ENCODE data around the gene POLA1.

POLA1 gene

GRCh38 chrX:25020391-25020904, 326.7 kb downstream of the POLA1 start:
- Histone ChIP-seq H3K9me3 (ENCODE audit: control insufficient read depth in 2 of 2, low read length in 2 of 2) (no peaks in the 10 kb centered on the region), H3K27ac (ENCODE audit: low read depth in 2 of 2, low read length in 2 of 2) (no peak overlapping the region), H3K9ac (ENCODE audit: low read depth in 1 of 2, low read length in 2 of 2) (no peak overlapping the region), H3K27me3 (ENCODE audit: control insufficient read depth in 2 of 2, insufficient read depth in 2 of 2, low read length in 2 of 2) (peaks cover 64% of the 10 kb centered on the region in 2 donors), H3K4me3 (ENCODE audit: low read length in 2 of 2) (no peak overlapping the region), H3K4me1 (ENCODE audit: control insufficient read depth in 2 of 2, insufficient read depth in 2 of 2, low read length in 2 of 2) (peaks cover 2 to 3% of the 10 kb centered on the region in 2 donors), H3K36me3 (ENCODE audit: control insufficient read depth in 2 of 2, insufficient read depth in 2 of 2, low read length in 2 of 2) (no peaks in the 10 kb centered on the region)

GRCh38 chrX:25020905-25021449, 327.3 kb downstream of the POLA1 start:
- no peak overlapping the region for H3K27ac ChIP-seq (ENCODE audit: low read depth in 2 of 2, low read length in 2 of 2)
- H3K9ac ChIP-seq (ENCODE audit: low read depth in 1 of 2, low read length in 2 of 2) = no peak overlapping the region
- no peak overlapping the region for H3K4me3 ChIP-seq (ENCODE audit: low read length in 2 of 2)
- peaks cover 2 to 3% of the 10 kb centered on the region in 2 donors for H3K4me1 ChIP-seq (ENCODE audit: control insufficient read depth in 2 of 2, insufficient read depth in 2 of 2, low read length in 2 of 2)
- H3K27me3 ChIP-seq (ENCODE audit: control insufficient read depth in 2 of 2, insufficient read depth in 2 of 2, low read length in 2 of 2) = peaks cover 61 to 66% of the 10 kb centered on the region in 2 donors
- H3K9me3 ChIP-seq (ENCODE audit: control insufficient read depth in 2 of 2, low read length in 2 of 2) = no peaks in the 10 kb centered on the region
- H3K36me3 ChIP-seq (ENCODE audit: control insufficient read depth in 2 of 2, insufficient read depth in 2 of 2, low read length in 2 of 2) = no peaks in the 10 kb centered on the region

GRCh38 chrX:25022499-25023325, 329.0 kb downstream of the POLA1 start:
- Histone ChIP-seq H3K27ac (ENCODE audit: low read depth in 2 of 2, low read length in 2 of 2) (no peak overlapping the region), H3K4me3 (ENCODE audit: low read length in 2 of 2) (no peak overlapping the region), H3K9me3 (ENCODE audit: control insufficient read depth in 2 of 2, low read length in 2 of 2) (no peaks in the 10 kb centered on the region), H3K27me3 (ENCODE audit: control insufficient read depth in 2 of 2, insufficient read depth in 2 of 2, low read length in 2 of 2) (peaks cover 49 to 53% of the 10 kb centered on the region in 2 donors), H3K9ac (ENCODE audit: low read depth in 1 of 2, low read length in 2 of 2) (no peak overlapping the region), H3K4me1 (ENCODE audit: control insufficient read depth in 2 of 2, insufficient read depth in 2 of 2, low read length in 2 of 2) (peaks cover 2 to 3% of the 10 kb centered on the region in 2 donors), H3K36me3 (ENCODE audit: control insufficient read depth in 2 of 2, insufficient read depth in 2 of 2, low read length in 2 of 2) (no peaks in the 10 kb centered on the region)

- H3K27ac ChIP-seq (ENCODE audit: low read depth in 2 of 2, low read length in 2 of 2) = no peak overlapping the region
- peaks cover 43 to 44% of the 10 kb centered on the region in 2 donors for H3K27me3 ChIP-seq (ENCODE audit: control insufficient read depth in 2 of 2, insufficient read depth in 2 of 2, low read length in 2 of 2)
- peaks cover 2 to 3% of the 10 kb centered on the region in 2 donors for H3K4me1 ChIP-seq (ENCODE audit: control insufficient read depth in 2 of 2, insufficient read depth in 2 of 2, low read length in 2 of 2)
These were observed 330.2 kb downstream of the POLA1 start for GRCh38 chrX:25023908-25024307.

GRCh38 chrX:25025615-25026014, 331.9 kb downstream of the POLA1 start:
- Histone ChIP-seq H3K9ac (ENCODE audit: low read depth in 1 of 2, low read length in 2 of 2) (no peak overlapping the region), H3K27ac (ENCODE audit: low read depth in 2 of 2, low read length in 2 of 2) (no peak overlapping the region), H3K27me3 (ENCODE audit: control insufficient read depth in 2 of 2, insufficient read depth in 2 of 2, low read length in 2 of 2) (peaks cover 29 to 32% of the 10 kb centered on the region in 2 donors), H3K9me3 (ENCODE audit: control insufficient read depth in 2 of 2, low read length in 2 of 2) (no peaks in the 10 kb centered on the region), H3K4me3 (ENCODE audit: low read length in 2 of 2) (no peak overlapping the region), H3K4me1 (ENCODE audit: control insufficient read depth in 2 of 2, insufficient read depth in 2 of 2, low read length in 2 of 2) (peaks cover 1 to 2% of the 10 kb centered on the region in 2 donors), H3K36me3 (ENCODE audit: control insufficient read depth in 2 of 2, insufficient read depth in 2 of 2, low read length in 2 of 2) (no peaks in the 10 kb centered on the region)

More at GRCh38 chrX:25023908-25024307, 330.2 kb downstream of the POLA1 start:
- H3K36me3 ChIP-seq (ENCODE audit: control insufficient read depth in 2 of 2, insufficient read depth in 2 of 2, low read length in 2 of 2) = no peaks in the 10 kb centered on the region
- H3K9me3 ChIP-seq (ENCODE audit: control insufficient read depth in 2 of 2, low read length in 2 of 2) = no peaks in the 10 kb centered on the region
- no peak overlapping the region for H3K9ac ChIP-seq (ENCODE audit: low read depth in 1 of 2, low read length in 2 of 2)
- H3K4me3 ChIP-seq (ENCODE audit: low read length in 2 of 2) = no peak overlapping the region

GRCh38 chrX:25026576-25026975, 332.9 kb downstream of the POLA1 start:
- Histone ChIP-seq H3K36me3 (ENCODE audit: control insufficient read depth in 2 of 2, insufficient read depth in 2 of 2, low read length in 2 of 2) (no peaks in the 10 kb centered on the region), H3K9ac (ENCODE audit: low read depth in 1 of 2, low read length in 2 of 2) (no peak overlapping the region), H3K4me3 (ENCODE audit: low read length in 2 of 2) (no peak overlapping the region), H3K27me3 (ENCODE audit: control insufficient read depth in 2 of 2, insufficient read depth in 2 of 2, low read length in 2 of 2) (peaks cover 20 to 23% of the 10 kb centered on the region in 2 donors), H3K9me3 (ENCODE audit: control insufficient read depth in 2 of 2, low read length in 2 of 2) (no peaks in the 10 kb centered on the region), H3K4me1 (ENCODE audit: control insufficient read depth in 2 of 2, insufficient read depth in 2 of 2, low read length in 2 of 2) (no peaks in the 10 kb centered on the region), H3K27ac (ENCODE audit: low read depth in 2 of 2, low read length in 2 of 2) (no peak overlapping the region)

GRCh38 chrX:25028726-25029125, 335.0 kb downstream of the POLA1 start:
- no peaks in the 10 kb centered on the region for H3K4me1 ChIP-seq (ENCODE audit: control insufficient read depth in 2 of 2, insufficient read depth in 2 of 2, low read length in 2 of 2)
- no peak overlapping the region for H3K9ac ChIP-seq (ENCODE audit: low read depth in 1 of 2, low read length in 2 of 2)
- H3K9me3 ChIP-seq (ENCODE audit: control insufficient read depth in 2 of 2, low read length in 2 of 2) = no peaks in the 10 kb centered on the region
- no peak overlapping the region for H3K4me3 ChIP-seq (ENCODE audit: low read length in 2 of 2)
- no peak overlapping the region for H3K27ac ChIP-seq (ENCODE audit: low read depth in 2 of 2, low read length in 2 of 2)
- peaks cover 5 to 8% of the 10 kb centered on the region in 2 donors for H3K27me3 ChIP-seq (ENCODE audit: control insufficient read depth in 2 of 2, insufficient read depth in 2 of 2, low read length in 2 of 2)
- H3K36me3 ChIP-seq (ENCODE audit: control insufficient read depth in 2 of 2, insufficient read depth in 2 of 2, low read length in 2 of 2) = no peaks in the 10 kb centered on the region

- no peak overlapping the region for H3K4me3 ChIP-seq (ENCODE audit: low read length in 2 of 2)
- no peak overlapping the region for H3K9ac ChIP-seq (ENCODE audit: low read depth in 1 of 2, low read length in 2 of 2)
- no peaks in the 10 kb centered on the region for H3K9me3 ChIP-seq (ENCODE audit: control insufficient read depth in 2 of 2, low read length in 2 of 2)
- no peak overlapping the region for H3K27ac ChIP-seq (ENCODE audit: low read depth in 2 of 2, low read length in 2 of 2)
- H3K27me3 ChIP-seq (ENCODE audit: control insufficient read depth in 2 of 2, insufficient read depth in 2 of 2, low read length in 2 of 2) = peaks cover 5 to 7% of the 10 kb centered on the region in 2 donors
- no peaks in the 10 kb centered on the region for H3K4me1 ChIP-seq (ENCODE audit: control insufficient read depth in 2 of 2, insufficient read depth in 2 of 2, low read length in 2 of 2)
- no peaks in the 10 kb centered on the region for H3K36me3 ChIP-seq (ENCODE audit: control insufficient read depth in 2 of 2, insufficient read depth in 2 of 2, low read length in 2 of 2)
These were observed 335.6 kb downstream of the POLA1 start for GRCh38 chrX:25029288-25029825.

- Histone ChIP-seq H3K4me1 (ENCODE audit: control insufficient read depth in 2 of 2, insufficient read depth in 2 of 2, low read length in 2 of 2) (no peaks in the 10 kb centered on the region), H3K9me3 (ENCODE audit: control insufficient read depth in 2 of 2, low read length in 2 of 2) (no peaks in the 10 kb centered on the region), H3K27me3 (ENCODE audit: control insufficient read depth in 2 of 2, insufficient read depth in 2 of 2, low read length in 2 of 2) (peaks cover 3 to 4% of the 10 kb centered on the region in 2 donors), H3K27ac (ENCODE audit: low read depth in 2 of 2, low read length in 2 of 2) (no peak overlapping the region), H3K36me3 (ENCODE audit: control insufficient read depth in 2 of 2, insufficient read depth in 2 of 2, low read length in 2 of 2) (no peaks in the 10 kb centered on the region), H3K9ac (ENCODE audit: low read depth in 1 of 2, low read length in 2 of 2) (no peak overlapping the region), H3K4me3 (ENCODE audit: low read length in 2 of 2) (no peak overlapping the region)
These were observed 341.2 kb downstream of the POLA1 start for GRCh38 chrX:25034889-25035288.

GRCh38 chrX:25039036-25039435, 345.3 kb downstream of the POLA1 start:
- H3K4me3 ChIP-seq (ENCODE audit: low read length in 2 of 2) = no peak overlapping the region
- H3K27ac ChIP-seq (ENCODE audit: low read depth in 2 of 2, low read length in 2 of 2) = no peak overlapping the region
- no peaks in the 10 kb centered on the region for H3K4me1 ChIP-seq (ENCODE audit: control insufficient read depth in 2 of 2, insufficient read depth in 2 of 2, low read length in 2 of 2)
- no peaks in the 10 kb centered on the region for H3K9me3 ChIP-seq (ENCODE audit: control insufficient read depth in 2 of 2, low read length in 2 of 2)
- peaks cover 3 to 4% of the 10 kb centered on the region in 2 donors for H3K27me3 ChIP-seq (ENCODE audit: control insufficient read depth in 2 of 2, insufficient read depth in 2 of 2, low read length in 2 of 2)
- no peaks in the 10 kb centered on the region for H3K36me3 ChIP-seq (ENCODE audit: control insufficient read depth in 2 of 2, insufficient read depth in 2 of 2, low read length in 2 of 2)
- H3K9ac ChIP-seq (ENCODE audit: low read depth in 1 of 2, low read length in 2 of 2) = no peak overlapping the region
